ENCODE measurements around the gene RBFA. TPM values are rescaled to one million over a fixed set of nuclear protein-coding genes. Genes with fewer than 3 reads are reported as not detected.
"Not testable (repeated sequence)": the region's sequence is repeated elsewhere in the genome, so short reads cannot be mapped to it uniquely, and the experiment has no call there.

RBFA gene
- total RNA-seq, 1 experiment from 2014 or later: 25.1 TPM

DNA sequence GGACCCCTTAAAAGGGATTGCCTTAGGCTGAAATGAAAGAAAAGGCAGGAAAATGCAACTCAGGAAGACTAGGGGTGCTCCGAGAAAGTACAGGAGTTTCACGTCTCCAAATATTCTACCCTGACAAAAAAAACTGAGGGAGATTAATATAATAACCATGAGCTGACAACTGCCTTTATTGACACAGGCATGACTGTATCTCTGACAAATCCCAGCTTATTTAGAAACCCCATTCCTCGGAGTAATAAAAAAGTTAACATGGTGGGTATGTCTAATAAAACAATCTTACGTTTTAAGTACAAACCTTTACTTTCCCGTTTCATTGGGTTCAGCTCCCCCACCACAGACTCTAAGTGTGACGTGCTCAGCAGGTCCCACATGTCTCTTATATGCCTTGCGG is 7.9 kb upstream of the RBFA start:
- no peak for DNase-seq
- no peaks in the 10 kb centered on the region for H4K20me1 ChIP-seq (ENCODE audit: insufficient read depth)
- intact Hi-C loops (cut with micrococcal nuclease; ENCODE audit: unreplicated experiment): no loop called here
- no peak overlapping the region for H3K4me2 ChIP-seq
- no peaks in the 10 kb centered on the region for H3K27me3 ChIP-seq (ENCODE audit: insufficient read depth, low read depth)
- CTCF ChIA-PET: no interaction called here
- TF ChIP-seq CTCF (conservative IDR thresholded peaks at IDR 0.05) (no peak), EZH2 (IDR thresholded peaks at IDR 0.05; ENCODE audit: low read depth) (no peak)
- H3F3A ChIP-seq (ENCODE audit: insufficient read depth, low read depth): no peaks in the 10 kb centered on the region
- H3K9me2 ChIP-seq (ENCODE audit: insufficient read depth): no peaks in the 10 kb centered on the region
- no peaks in the 10 kb centered on the region for H3K4me1 ChIP-seq (replicated peaks; ENCODE audit: insufficient read depth)
- no peak overlapping the region for H3K27ac ChIP-seq
- H3K4me3 ChIP-seq: no peak overlapping the region
- no peaks in the 10 kb centered on the region for H3K79me2 ChIP-seq (ENCODE audit: low read depth)
- POLR2A ChIA-PET (ENCODE audit: unreplicated experiment): no interaction called here
- BruUV-seq (replicated peaks): no TSS peak
- peaks cover 28% of the 10 kb centered on the region for H3K9me3 ChIP-seq (ENCODE audit: insufficient read depth, low read depth)
- no peaks in the 10 kb centered on the region; the same call in 1 of the 2 replicates for H3K36me3 ChIP-seq (ENCODE audit: low read depth)
- H2AFZ ChIP-seq: no peak overlapping the region

DNA sequence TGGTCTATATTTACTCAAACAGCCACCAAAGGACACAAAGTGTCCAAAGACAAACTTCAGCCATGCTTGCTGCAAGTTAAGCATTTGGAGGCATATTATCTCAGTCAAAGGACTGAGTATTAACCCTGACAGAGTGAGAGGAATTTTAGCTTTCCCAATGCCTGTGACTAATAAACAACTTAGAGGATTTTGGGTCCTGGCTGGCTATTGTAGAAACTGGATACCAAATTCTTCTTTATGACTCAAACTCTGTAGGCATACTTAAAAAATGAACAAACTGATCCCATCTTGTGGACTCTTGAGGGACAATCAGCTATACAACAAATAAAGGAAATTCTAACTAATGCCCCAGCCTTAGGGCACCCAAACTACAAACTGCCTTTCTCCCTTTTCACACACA is 6.5 kb upstream of the RBFA start:
- H3K4me3 ChIP-seq; H3K9me2 ChIP-seq (ENCODE audit: insufficient read depth); DNase-seq; H2AFZ ChIP-seq; H3K79me2 ChIP-seq (ENCODE audit: low read depth); H3K27ac ChIP-seq; H3K36me3 ChIP-seq (ENCODE audit: low read depth); H3K4me1 ChIP-seq (replicated peaks; ENCODE audit: insufficient read depth); intact Hi-C loops (cut with micrococcal nuclease; ENCODE audit: unreplicated experiment); H3F3A ChIP-seq (ENCODE audit: insufficient read depth, low read depth); H3K4me2 ChIP-seq; BruUV-seq (replicated peaks); CTCF ChIA-PET; H3K27me3 ChIP-seq (ENCODE audit: insufficient read depth, low read depth); H4K20me1 ChIP-seq (ENCODE audit: insufficient read depth); POLR2A ChIA-PET (ENCODE audit: unreplicated experiment): not testable (repeated sequence)
- H3K9me3 ChIP-seq (ENCODE audit: insufficient read depth, low read depth): peaks cover 17% of the 10 kb centered on the region

GRCh38 chr18:80029690-80030089 is 4.5 kb upstream of the RBFA start:
- Histone ChIP-seq H3K79me2 (ENCODE audit: low read depth) (peaks cover 2% of the 10 kb centered on the region), H3K27ac (no peak overlapping the region), H2AFZ (no peak overlapping the region), H3K4me1 (replicated peaks; ENCODE audit: insufficient read depth) (peaks cover 7% of the 10 kb centered on the region), H3K9me3 (ENCODE audit: insufficient read depth, low read depth) (no peaks in the 10 kb centered on the region; the same call in 1 of the 2 replicates), H3K4me2 (no peak overlapping the region), H3K36me3 (ENCODE audit: low read depth) (no peaks in the 10 kb centered on the region), H3K9me2 (ENCODE audit: insufficient read depth) (no peaks in the 10 kb centered on the region), H3K27me3 (ENCODE audit: insufficient read depth, low read depth) (no peaks in the 10 kb centered on the region), H3F3A (ENCODE audit: insufficient read depth, low read depth) (no peaks in the 10 kb centered on the region), H4K20me1 (ENCODE audit: insufficient read depth) (no peaks in the 10 kb centered on the region), H3K4me3 (no peak overlapping the region)
- DNase-seq: no peak
- TF ChIP-seq EZH2 (IDR thresholded peaks at IDR 0.05; ENCODE audit: low read depth) (no peak), CTCF (conservative IDR thresholded peaks at IDR 0.05) (no peak)
- BruUV-seq (replicated peaks): no TSS peak
- ChIA-PET POLR2A (ENCODE audit: unreplicated experiment) (no interaction called here), CTCF (no interaction called here)
- intact Hi-C loops (cut with micrococcal nuclease; ENCODE audit: unreplicated experiment): no loop called here
